Smooth muscle cell (in vitro differentiated cells): Measurements from ENCODE around the gene PHOX2A. TPM values are rescaled to one million over a fixed set of nuclear protein-coding genes. Genes with fewer than 3 reads are reported as not detected.
A peak's percentile ranks its signal among the peaks of the same experiment; 100 is the strongest.

ENCODE experiments used
- DNase-seq: peaks from one replicate; lab custom pipeline; 2025; ENCODE audit not compliant: unreplicated experiment; lab: John Stamatoyannopoulos, UW
- H2AFZ ChIP-seq: fragments of 200-600 bp; sonication (generic); 2 replicates; pipeline ENCODE4 v1.6.0; 2016; ENCODE audit warnings: antibody characterized with exemption, low read depth, mild to moderate bottlenecking
- H3F3A ChIP-seq: fragments of 200-600 bp; sonication (generic); 2 replicates; pipeline ENCODE4 v1.6.0; 2017; ENCODE audit warnings: antibody characterized with exemption, low read depth
- H3K27ac ChIP-seq: fragments of 200-600 bp; sonication (generic); 2 replicates; pipeline ENCODE4 v1.5.1; 2016; ENCODE audit warnings: low read depth, mild to moderate bottlenecking
- H3K27me3 ChIP-seq: fragments of 200-600 bp; sonication (generic); 2 replicates; pipeline ENCODE4 v1.6.1; 2016; ENCODE audit warnings: low read depth, mild to moderate bottlenecking
- H3K36me3 ChIP-seq: fragments of 200-600 bp; sonication (generic); 2 replicates; pipeline ENCODE4 v1.5.1; 2016; ENCODE audit warnings: low read depth
- H3K4me1 ChIP-seq: fragments of 200-600 bp; sonication (generic); 2 replicates; pipeline ENCODE4 v1.5.1; 2016; ENCODE audit warnings: low read depth
- H3K4me2 ChIP-seq: fragments of 200-600 bp; sonication (generic); 2 replicates; pipeline ENCODE4 v1.6.0; 2016; ENCODE audit warnings: mild to moderate bottlenecking
- H3K4me3 ChIP-seq: fragments of 200-600 bp; sonication (generic); 2 replicates; pipeline ENCODE4 v1.5.1; 2016; ENCODE audit warnings: mild to moderate bottlenecking
- H3K79me2 ChIP-seq: fragments of 200-600 bp; sonication (generic); 2 replicates; pipeline ENCODE4 v1.6.0; 2016; ENCODE audit warnings: low read depth, mild to moderate bottlenecking
- H3K9ac ChIP-seq: fragments of 200-600 bp; sonication (generic); 2 replicates; pipeline ENCODE4 v1.6.0; 2016; ENCODE audit warnings: low read depth
- H3K9me3 ChIP-seq: fragments of 200-600 bp; sonication (generic); replicated peaks from 2 replicates; pipeline ENCODE4 v1.5.1; 2016; ENCODE audit warnings: low read depth
- H4K20me1 ChIP-seq: fragments of 200-600 bp; sonication (generic); 2 replicates; pipeline ENCODE4 v1.6.0; 2016; ENCODE audit warnings: low read depth
- WGBS: methylation state at CpG from one replicate; pipeline ENCODE4 v1.1.7; 2016; ENCODE audit warnings: low lambda C conversion rate; 5-methylcytosine and 5-hydroxymethylcytosine counted together
- polyA plus RNA-seq: library from polyadenylated mRNA; unstranded; fragments of >200 nt; fragmentation: Nextera tagmentation; extraction: Ambion mirVana; gene quantifications from 2 replicates; pipeline ENCODE4 v1.2.1, GENCODE V29; 2016
- total RNA-seq: library from RNA; depleted of rRNA; stranded (reverse); fragments of >200 nt; gene quantifications from 2 replicates; pipeline ENCODE4 v1.2.3, GENCODE V29; 2014
- TF ChIP-seq, protein P1 (sequence below): fragments of 200-600 bp; sonication (generic); IDR thresholded peaks from 2 replicates; pipeline ENCODE4 v1.5.1; 2017; ENCODE audit warnings: borderline replicate concordance, mild to moderate bottlenecking, antibody characterized with exemption; ENCODE audit not compliant: insufficient read depth, poor library complexity, severe bottlenecking

PHOX2A gene
- total and polyA plus RNA-seq, 2 experiments from 2014 or later = 0.13 TPM; not detected in 1

DNA sequence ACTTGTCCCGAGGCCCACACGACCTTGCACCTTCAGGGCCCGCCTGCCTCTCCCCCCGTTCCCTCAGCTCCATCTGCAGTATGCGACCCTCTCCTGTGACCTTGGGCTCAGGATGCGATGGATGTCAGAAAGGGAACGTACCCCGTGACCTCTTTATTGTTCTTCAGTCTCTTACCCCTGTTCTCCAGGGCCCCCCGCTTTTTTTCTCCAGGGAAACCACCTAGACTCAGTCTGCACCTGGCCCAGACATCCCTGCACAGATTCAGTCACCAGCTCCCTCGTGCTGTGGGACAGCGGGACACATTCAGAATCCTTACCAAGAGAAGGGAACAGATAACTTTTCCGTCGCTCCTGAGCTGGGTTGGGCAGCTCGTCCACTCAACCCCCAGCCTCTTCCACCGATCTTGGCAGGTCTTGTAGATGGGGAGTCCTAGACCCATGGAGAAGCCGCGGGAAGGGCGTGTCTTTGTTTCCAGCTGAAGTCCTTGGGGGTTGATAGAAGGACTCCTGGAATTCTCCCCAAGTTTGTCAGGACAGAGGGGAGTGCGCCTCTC, 1.4 kb upstream of the PHOX2A start:
- Histone ChIP-seq H3K36me3 (no peaks in the 10 kb centered on the region), H2AFZ (no peak overlapping the region), H4K20me1 (no peaks in the 10 kb centered on the region), H3K4me1 (peaks cover 2% of the 10 kb centered on the region), H3K9me3 (no peaks in the 10 kb centered on the region), H3K4me2 (no peak overlapping the region), H3K4me3 (no peak overlapping the region), H3K27me3 (peaks cover 77% of the 10 kb centered on the region), H3K9ac (no peak overlapping the region), H3F3A (no peaks in the 10 kb centered on the region), H3K27ac (no peak overlapping the region), H3K79me2 (no peaks in the 10 kb centered on the region)
- 19% methylated on average over 19 of the region's 19 CpGs for WGBS
- TF ChIP-seq, protein P1, sequence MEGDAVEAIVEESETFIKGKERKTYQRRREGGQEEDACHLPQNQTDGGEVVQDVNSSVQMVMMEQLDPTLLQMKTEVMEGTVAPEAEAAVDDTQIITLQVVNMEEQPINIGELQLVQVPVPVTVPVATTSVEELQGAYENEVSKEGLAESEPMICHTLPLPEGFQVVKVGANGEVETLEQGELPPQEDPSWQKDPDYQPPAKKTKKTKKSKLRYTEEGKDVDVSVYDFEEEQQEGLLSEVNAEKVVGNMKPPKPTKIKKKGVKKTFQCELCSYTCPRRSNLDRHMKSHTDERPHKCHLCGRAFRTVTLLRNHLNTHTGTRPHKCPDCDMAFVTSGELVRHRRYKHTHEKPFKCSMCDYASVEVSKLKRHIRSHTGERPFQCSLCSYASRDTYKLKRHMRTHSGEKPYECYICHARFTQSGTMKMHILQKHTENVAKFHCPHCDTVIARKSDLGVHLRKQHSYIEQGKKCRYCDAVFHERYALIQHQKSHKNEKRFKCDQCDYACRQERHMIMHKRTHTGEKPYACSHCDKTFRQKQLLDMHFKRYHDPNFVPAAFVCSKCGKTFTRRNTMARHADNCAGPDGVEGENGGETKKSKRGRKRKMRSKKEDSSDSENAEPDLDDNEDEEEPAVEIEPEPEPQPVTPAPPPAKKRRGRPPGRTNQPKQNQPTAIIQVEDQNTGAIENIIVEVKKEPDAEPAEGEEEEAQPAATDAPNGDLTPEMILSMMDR = no peak
- no peak for DNase-seq

DNA sequence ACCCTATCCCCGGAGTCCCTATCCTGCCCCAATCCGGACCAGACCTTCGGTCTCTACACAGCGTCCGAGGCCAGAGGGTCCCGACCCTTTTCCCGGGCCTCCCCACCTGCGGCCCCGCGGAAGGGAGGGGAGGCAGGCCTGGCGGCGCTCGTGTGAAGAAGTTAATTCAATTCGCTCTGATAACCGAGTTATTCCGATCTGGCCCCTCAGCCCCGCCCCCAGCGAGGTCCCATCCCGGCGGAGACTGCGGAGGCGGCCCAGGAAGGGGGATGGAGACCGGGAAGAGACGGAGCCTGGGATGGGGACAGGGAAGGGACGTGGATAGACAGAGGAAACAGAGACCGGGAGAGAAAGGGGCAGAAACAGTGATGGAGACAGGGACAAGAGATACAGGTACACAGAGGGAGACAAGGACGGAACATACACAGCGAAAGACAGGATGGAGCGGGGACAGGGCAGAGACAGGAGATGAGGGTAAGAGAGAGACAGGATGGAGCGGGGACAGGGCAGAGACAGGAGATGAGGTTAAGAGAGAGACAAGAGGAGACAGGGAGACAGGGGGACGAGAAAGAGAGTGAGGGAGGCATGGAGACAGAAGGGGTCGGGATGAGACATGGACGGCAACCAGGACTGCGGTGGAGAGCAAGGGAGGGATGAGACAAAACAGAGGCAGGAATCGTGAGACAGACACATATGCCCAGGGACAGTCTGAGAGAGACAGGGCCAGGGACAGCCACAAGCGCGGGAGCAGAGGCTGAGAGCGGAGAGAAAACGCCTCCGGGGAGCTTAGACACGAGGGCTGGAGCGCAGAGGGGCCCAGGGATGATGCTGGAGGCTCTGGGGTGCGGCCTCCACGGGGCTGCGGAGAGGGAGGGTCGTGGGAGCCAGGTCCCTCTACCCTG, 636 bp upstream of the PHOX2A start:
- WGBS = 4% methylated on average over 44 of the region's 46 CpGs
- DNase-seq = no peak
- no peaks in the 10 kb centered on the region for H3K9me3 ChIP-seq
- H3F3A ChIP-seq = no peaks in the 10 kb centered on the region
- no peaks in the 10 kb centered on the region for H3K79me2 ChIP-seq
- peak overlapping the region; percentile 83 for H3K4me2 ChIP-seq
- no peak overlapping the region for H2AFZ ChIP-seq
- peaks cover 79% of the 10 kb centered on the region for H3K27me3 ChIP-seq
- no peak overlapping the region for H3K27ac ChIP-seq
- no peak overlapping the region for H3K9ac ChIP-seq
- no peaks in the 10 kb centered on the region for H4K20me1 ChIP-seq
- H3K4me1 ChIP-seq = peaks cover 6% of the 10 kb centered on the region
- H3K36me3 ChIP-seq = no peaks in the 10 kb centered on the region
- peak overlapping the region; percentile 45 for H3K4me3 ChIP-seq
- TF ChIP-seq, protein P1 = no peak

DNA sequence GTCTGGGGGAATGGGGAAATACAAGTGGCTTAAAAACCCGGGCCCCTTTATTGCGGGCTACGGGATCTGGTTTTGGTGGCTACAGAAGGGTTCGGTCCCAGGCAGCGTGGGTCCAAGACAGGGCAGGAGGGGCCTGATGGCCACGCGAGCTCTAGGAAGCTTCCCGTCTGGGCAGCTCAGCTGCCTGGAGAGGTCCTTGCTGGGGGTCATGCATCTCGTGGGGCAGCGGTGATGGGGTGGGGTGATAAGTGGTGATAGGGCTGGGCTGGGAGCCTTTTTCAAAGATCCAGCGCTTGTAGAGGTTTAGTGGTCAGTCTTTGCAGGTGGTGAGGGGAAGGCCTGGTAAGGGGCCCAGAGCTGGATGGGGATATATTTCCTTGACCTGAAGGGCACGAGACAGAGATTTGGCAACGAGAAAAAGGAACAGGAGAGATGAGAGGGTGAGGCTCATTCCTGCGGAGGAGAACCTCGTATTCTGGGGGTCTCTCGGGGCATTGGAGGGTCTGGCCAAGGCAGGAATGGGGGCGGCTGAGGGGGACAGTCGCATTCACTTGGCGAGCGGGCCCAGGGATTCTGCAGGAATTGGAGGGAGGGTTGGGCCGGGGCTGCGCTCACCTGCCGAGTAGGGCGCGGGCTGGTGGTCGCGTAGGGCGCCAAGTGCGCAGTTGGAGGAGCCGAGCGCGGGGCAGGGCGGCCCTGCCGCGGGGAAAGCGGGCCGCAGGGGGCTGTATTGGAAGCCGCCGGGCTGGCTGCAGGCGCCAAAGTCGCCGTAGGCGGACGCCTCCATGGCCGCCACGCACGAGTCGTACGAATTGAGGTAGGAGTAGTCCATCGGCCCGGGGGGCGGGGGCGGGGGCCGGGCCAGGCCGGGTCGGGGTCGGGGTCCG, 560 bp downstream of the PHOX2A start:
- Histone ChIP-seq H3K4me3 (peak overlapping the region; percentile 45), H3K9ac (no peak overlapping the region), H4K20me1 (peaks cover 7% of the 10 kb centered on the region), H2AFZ (no peak overlapping the region), H3K27me3 (peaks cover 79% of the 10 kb centered on the region), H3K9me3 (no peaks in the 10 kb centered on the region), H3K4me1 (peaks cover 15% of the 10 kb centered on the region), H3K36me3 (no peaks in the 10 kb centered on the region), H3F3A (peaks cover 9% of the 10 kb centered on the region), H3K4me2 (peak overlapping the region; percentile 83), H3K27ac (no peak overlapping the region), H3K79me2 (no peaks in the 10 kb centered on the region)
- no peak for DNase-seq
- TF ChIP-seq, protein P1 = no peak
- 22% methylated on average over 48 of the region's 58 CpGs for WGBS
